ENCODE measurements around the gene SUPV3L1.

- TF ChIP-seq, protein P1, sequence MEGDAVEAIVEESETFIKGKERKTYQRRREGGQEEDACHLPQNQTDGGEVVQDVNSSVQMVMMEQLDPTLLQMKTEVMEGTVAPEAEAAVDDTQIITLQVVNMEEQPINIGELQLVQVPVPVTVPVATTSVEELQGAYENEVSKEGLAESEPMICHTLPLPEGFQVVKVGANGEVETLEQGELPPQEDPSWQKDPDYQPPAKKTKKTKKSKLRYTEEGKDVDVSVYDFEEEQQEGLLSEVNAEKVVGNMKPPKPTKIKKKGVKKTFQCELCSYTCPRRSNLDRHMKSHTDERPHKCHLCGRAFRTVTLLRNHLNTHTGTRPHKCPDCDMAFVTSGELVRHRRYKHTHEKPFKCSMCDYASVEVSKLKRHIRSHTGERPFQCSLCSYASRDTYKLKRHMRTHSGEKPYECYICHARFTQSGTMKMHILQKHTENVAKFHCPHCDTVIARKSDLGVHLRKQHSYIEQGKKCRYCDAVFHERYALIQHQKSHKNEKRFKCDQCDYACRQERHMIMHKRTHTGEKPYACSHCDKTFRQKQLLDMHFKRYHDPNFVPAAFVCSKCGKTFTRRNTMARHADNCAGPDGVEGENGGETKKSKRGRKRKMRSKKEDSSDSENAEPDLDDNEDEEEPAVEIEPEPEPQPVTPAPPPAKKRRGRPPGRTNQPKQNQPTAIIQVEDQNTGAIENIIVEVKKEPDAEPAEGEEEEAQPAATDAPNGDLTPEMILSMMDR (IDR thresholded peaks at IDR 0.05; ENCODE audit: insufficient read depth, low read length, poor library complexity, severe bottlenecking): no peak
- no peak for TF ChIP-seq EZH2phosphoT487 (conservative IDR thresholded peaks at IDR 0.05; ENCODE audit: low read length)
Measured at GRCh38 chr10:69224862-69225657, 45.0 kb downstream of the SUPV3L1 start.
